ENCODE measurements around the gene USP40. TPM values are rescaled to one million over a fixed set of nuclear protein-coding genes. Genes with fewer than 3 reads are reported as not detected.
"Not testable (repeated sequence)": the region's sequence is repeated elsewhere in the genome, so short reads cannot be mapped to it uniquely, and the experiment has no call there.

Gene USP40
- total RNA-seq, 1 donor from 2014 or later: 41.5 TPM

- no peak for DNase-seq (ENCODE audit: extremely low spot score, unreplicated experiment)
- Mint-ChIP-seq H3K36me3 (no peaks in the 10 kb centered on the region), H3K27ac (no peak overlapping the region), H3K4me3 (no peak overlapping the region), H3K27me3 (peaks cover 8% of the 10 kb centered on the region), H3K4me1 (ENCODE audit: unreplicated experiment) (no peaks in the 10 kb centered on the region), H3K9me3 (peaks cover 5% of the 10 kb centered on the region)
- no peak for TF ChIP-seq CTCF (conservative IDR thresholded peaks at IDR 0.05)
These were observed 36.9 kb upstream of the USP40 start for GRCh38 chr2:233603520-233603919.

GRCh38 chr2:233602076-233602475, 35.5 kb upstream of the USP40 start:
- Mint-ChIP-seq H3K4me1 (ENCODE audit: unreplicated experiment) (no peaks in the 10 kb centered on the region), H3K27me3 (peaks cover 8% of the 10 kb centered on the region), H3K27ac (no peak overlapping the region), H3K36me3 (no peaks in the 10 kb centered on the region), H3K4me3 (no peak overlapping the region), H3K9me3 (peaks cover 5% of the 10 kb centered on the region)
- TF ChIP-seq CTCF (conservative IDR thresholded peaks at IDR 0.05): no peak
- DNase-seq (ENCODE audit: extremely low spot score, unreplicated experiment): no peak

GRCh38 chr2:233600386-233600785, 33.8 kb upstream of the USP40 start:
- Mint-ChIP-seq H3K36me3 (no peaks in the 10 kb centered on the region), H3K27me3 (peaks cover 8% of the 10 kb centered on the region), H3K9me3 (peaks cover 5% of the 10 kb centered on the region), H3K27ac (no peak overlapping the region), H3K4me3 (no peak overlapping the region), H3K4me1 (ENCODE audit: unreplicated experiment) (no peaks in the 10 kb centered on the region)
- TF ChIP-seq CTCF (conservative IDR thresholded peaks at IDR 0.05): no peak
- no peak for DNase-seq (ENCODE audit: extremely low spot score, unreplicated experiment)

- H3K27me3 Mint-ChIP-seq: peaks cover 8% of the 10 kb centered on the region
- peaks cover 5% of the 10 kb centered on the region for H3K9me3 Mint-ChIP-seq
- TF ChIP-seq CTCF (conservative IDR thresholded peaks at IDR 0.05): no peak
- no peak overlapping the region for H3K27ac Mint-ChIP-seq
- no peaks in the 10 kb centered on the region for H3K4me1 Mint-ChIP-seq (ENCODE audit: unreplicated experiment)
- H3K4me3 Mint-ChIP-seq: no peak overlapping the region
- DNase-seq (ENCODE audit: extremely low spot score, unreplicated experiment): no peak
- H3K36me3 Mint-ChIP-seq: no peaks in the 10 kb centered on the region
These were observed 32.4 kb upstream of the USP40 start for GRCh38 chr2:233598952-233599351.

- Mint-ChIP-seq H3K4me1 (ENCODE audit: unreplicated experiment) (no peaks in the 10 kb centered on the region), H3K27me3 (peaks cover 6% of the 10 kb centered on the region), H3K9me3 (peaks cover under 1% of the 10 kb centered on the region), H3K36me3 (no peaks in the 10 kb centered on the region), H3K4me3 (no peak overlapping the region), H3K27ac (no peak overlapping the region)
- no peak for DNase-seq (ENCODE audit: extremely low spot score, unreplicated experiment)
- no peak for TF ChIP-seq CTCF (conservative IDR thresholded peaks at IDR 0.05)
These were observed 30.9 kb upstream of the USP40 start for GRCh38 chr2:233597522-233597921.

GRCh38 chr2:233593201-233593600, 26.6 kb upstream of the USP40 start:
- TF ChIP-seq CTCF (conservative IDR thresholded peaks at IDR 0.05): no peak
- Mint-ChIP-seq H3K27ac (no peak overlapping the region), H3K4me3 (no peak overlapping the region), H3K27me3 (peaks cover 4% of the 10 kb centered on the region), H3K36me3 (no peaks in the 10 kb centered on the region), H3K9me3 (no peaks in the 10 kb centered on the region), H3K4me1 (ENCODE audit: unreplicated experiment) (no peaks in the 10 kb centered on the region)
- no peak for DNase-seq (ENCODE audit: extremely low spot score, unreplicated experiment)

GRCh38 chr2:233592706-233593105, 26.1 kb upstream of the USP40 start:
- H3K27me3 Mint-ChIP-seq; H3K36me3 Mint-ChIP-seq; H3K9me3 Mint-ChIP-seq; H3K4me1 Mint-ChIP-seq (ENCODE audit: unreplicated experiment); H3K4me3 Mint-ChIP-seq; DNase-seq (ENCODE audit: extremely low spot score, unreplicated experiment); H3K27ac Mint-ChIP-seq: not testable (repeated sequence)
